ENCODE measurements around the gene CLEC3B. TPM values are rescaled to one million over a fixed set of nuclear protein-coding genes. Genes with fewer than 3 reads are reported as not detected.
A peak's percentile ranks its signal among the peaks of the same experiment; 100 is the strongest.
"Not testable (repeated sequence)": the region's sequence is repeated elsewhere in the genome, so short reads cannot be mapped to it uniquely, and the experiment has no call there.

CLEC3B gene
- total and polyA plus RNA-seq, 7 donors, result 10.3 to 41.7 (median 24.6) TPM

GRCh38 chr3:45049807-45050206, 23.7 kb downstream of the CLEC3B start:
- H3K4me1 ChIP-seq, result peaks cover 11% of the 10 kb centered on the region
- no peak overlapping the region for H3K4me3 ChIP-seq
- H3K27ac ChIP-seq, result no peak overlapping the region
- no peak for DNase-seq
- ATAC-seq, result no peak
- intact Hi-C loops (cut with DNase I), result loop anchor here (5.0 to 10.0 kb wide), 3 partner anchors 62 to 615 kb away; no protein-coding TSS in a partner anchor
- no peaks in the 10 kb centered on the region for H3K36me3 ChIP-seq (ENCODE audit: insufficient read depth in 1 of 2, low read depth in 1 of 2)
- H3K27me3 ChIP-seq (ENCODE audit: insufficient read depth in 3 of 3, low read length in 2 of 3), result no peaks in the 10 kb centered on the region
- no peaks in the 10 kb centered on the region for H3K9me3 ChIP-seq
- TF ChIP-seq CTCF (IDR thresholded peaks at IDR 0.05), result no peak
- 89 to 94% (median 89%) methylated on average over 4 of the region's 4 CpGs for WGBS, 3 donors

GRCh38 chr3:45051685-45052084, 25.6 kb downstream of the CLEC3B start:
- ATAC-seq (no peak), DNase-seq (no peak)
- Histone ChIP-seq H3K27ac (no peak overlapping the region), H3K4me3 (no peak overlapping the region), H3K9me3 (no peaks in the 10 kb centered on the region), H3K36me3 (ENCODE audit: insufficient read depth in 1 of 2, low read depth in 1 of 2) (no peaks in the 10 kb centered on the region), H3K27me3 (ENCODE audit: insufficient read depth in 3 of 3, low read length in 2 of 3) (no peaks in the 10 kb centered on the region), H3K4me1 (peaks cover 28% of the 10 kb centered on the region)
- intact Hi-C loops (cut with DNase I), result no loop called here
- TF ChIP-seq CTCF (IDR thresholded peaks at IDR 0.05), result no peak
- WGBS, 3 donors, result 79 to 94% (median 83%) methylated on average over 6 of the region's 6 CpGs

- intact Hi-C loops (cut with DNase I); ATAC-seq: not testable (repeated sequence)
Observed at GRCh38 chr3:45053805-45054195, 27.7 kb downstream of the CLEC3B start.

GRCh38 chr3:45054196-45054857, 28.2 kb downstream of the CLEC3B start:
- H3K4me3 ChIP-seq, result no peak overlapping the region
- H3K27ac ChIP-seq, result peak overlapping the region; percentile 20
- ATAC-seq, result peak in 2 of 4 donors; percentile 43 to 45
- WGBS, 3 donors, result 52 to 58% (median 54%) methylated on average over 3 of the region's 3 CpGs
- H3K9me3 ChIP-seq, result no peaks in the 10 kb centered on the region
- H3K36me3 ChIP-seq (ENCODE audit: insufficient read depth in 1 of 2, low read depth in 1 of 2), result no peaks in the 10 kb centered on the region
- no peak for DNase-seq
- no peaks in the 10 kb centered on the region for H3K27me3 ChIP-seq (ENCODE audit: insufficient read depth in 3 of 3, low read length in 2 of 3)
- no peak for TF ChIP-seq CTCF (IDR thresholded peaks at IDR 0.05)
- H3K4me1 ChIP-seq, result peaks cover 36% of the 10 kb centered on the region
- intact Hi-C loops (cut with DNase I), result no loop called here

More at GRCh38 chr3:45053805-45054195, 27.7 kb downstream of the CLEC3B start:
- not testable (repeated sequence) for H3K27ac ChIP-seq; H3K9me3 ChIP-seq; H3K36me3 ChIP-seq (ENCODE audit: insufficient read depth in 1 of 2, low read depth in 1 of 2); H3K4me3 ChIP-seq; DNase-seq; H3K27me3 ChIP-seq (ENCODE audit: insufficient read depth in 3 of 3, low read length in 2 of 3)
- WGBS, 3 donors, result 59 to 85% (median 63%) methylated on average over 1 of the region's 1 CpG
- H3K4me1 ChIP-seq, result peaks cover 36% of the 10 kb centered on the region

- TF ChIP-seq CTCF (IDR thresholded peaks at IDR 0.05), result no peak
- ATAC-seq, result no peak
- H3K36me3 ChIP-seq (ENCODE audit: insufficient read depth in 1 of 2, low read depth in 1 of 2), result no peaks in the 10 kb centered on the region
- peaks cover 36% of the 10 kb centered on the region for H3K4me1 ChIP-seq
- 48 to 55% (median 51%) methylated on average over 2 of the region's 2 CpGs for WGBS, 3 donors
- peak overlapping the region; percentile 20 for H3K27ac ChIP-seq
- H3K9me3 ChIP-seq, result no peaks in the 10 kb centered on the region
- DNase-seq, result no peak
- no peaks in the 10 kb centered on the region for H3K27me3 ChIP-seq (ENCODE audit: insufficient read depth in 3 of 3, low read length in 2 of 3)
- intact Hi-C loops (cut with DNase I), result loop anchor here in 1 of 2 donors (5.0 kb wide), 1 partner anchor 62 kb away; no protein-coding TSS in a partner anchor
- H3K4me3 ChIP-seq, result no peak overlapping the region
Observed at GRCh38 chr3:45055032-45055410, 28.9 kb downstream of the CLEC3B start.
